ENCODE measurements around the gene TRPV2. TPM values are rescaled to one million over a fixed set of nuclear protein-coding genes. Genes with fewer than 3 reads are reported as not detected.

The TRPV2 gene
- total RNA-seq, 3 donors from 2014 or later: 4.8 to 15.2 (median 13.3) TPM

- H3K4me3 ChIP-seq: no peak overlapping the region
- DNase-seq: peak in 1 of 3 donors; percentile 54
- no peaks in the 10 kb centered on the region for H3K4me1 ChIP-seq (ENCODE audit: low read depth)
- H3K36me3 ChIP-seq (ENCODE audit: low read depth): no peaks in the 10 kb centered on the region
- TF ChIP-seq CTCF (IDR thresholded peaks at IDR 0.05): no peak
- peak; percentile 69 for ATAC-seq
- intact Hi-C loops (cut with DNase I, micrococcal nuclease): no loop called here
- H3K9me3 ChIP-seq: no peaks in the 10 kb centered on the region
Measured at GRCh38 chr17:16425698-16426659, 10.6 kb downstream of the TRPV2 start.

- no peaks in the 10 kb centered on the region for H3K36me3 ChIP-seq (ENCODE audit: low read depth)
- no peaks in the 10 kb centered on the region for H3K4me1 ChIP-seq (ENCODE audit: low read depth)
- DNase-seq: no peak
- intact Hi-C loops (cut with DNase I, micrococcal nuclease): no loop called here
- no peak overlapping the region for H3K4me3 ChIP-seq
- H3K9me3 ChIP-seq: no peaks in the 10 kb centered on the region
- no peak for TF ChIP-seq CTCF (IDR thresholded peaks at IDR 0.05)
- ATAC-seq: no peak
Measured at GRCh38 chr17:16427020-16427419, 11.6 kb downstream of the TRPV2 start.

DNA sequence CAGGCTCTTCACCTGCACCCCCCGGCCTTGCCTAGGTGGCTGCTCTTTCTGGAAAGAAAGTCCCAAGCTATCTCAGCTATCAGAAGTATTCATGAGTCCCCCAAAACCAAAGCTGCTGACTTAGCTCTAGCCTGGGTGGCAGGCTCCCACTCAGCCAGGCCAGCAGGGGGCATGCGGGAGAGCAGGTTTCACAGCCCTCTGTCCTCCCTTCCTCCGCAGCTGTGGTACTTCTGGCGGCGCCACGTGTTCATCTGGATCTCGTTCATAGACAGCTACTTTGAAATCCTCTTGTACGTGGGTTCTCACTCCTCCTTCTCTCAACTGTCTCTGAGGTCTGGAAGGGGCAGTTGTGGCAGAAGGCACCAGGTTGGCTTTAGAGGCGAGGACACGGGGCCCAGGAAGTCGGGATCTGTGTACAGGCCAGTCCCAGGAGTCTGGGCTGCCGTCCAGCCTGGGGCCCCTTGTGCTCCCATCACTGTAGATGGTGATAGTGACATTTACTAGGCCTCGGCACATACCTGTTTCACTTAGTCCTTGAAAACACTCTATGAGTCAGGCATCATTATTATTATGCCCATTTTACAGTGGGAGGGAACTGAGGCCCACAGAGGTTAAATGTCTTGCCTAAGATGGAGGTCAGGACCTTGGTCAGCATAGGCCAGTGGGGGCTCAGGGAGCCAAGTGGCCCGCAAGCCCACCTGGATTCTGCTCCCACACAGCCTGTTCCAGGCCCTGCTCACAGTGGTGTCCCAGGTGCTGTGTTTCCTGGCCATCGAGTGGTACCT, 12.9 kb downstream of the TRPV2 start:
- TF ChIP-seq CTCF (IDR thresholded peaks at IDR 0.05): peak; percentile 71
- Histone ChIP-seq H3K4me3 (no peak overlapping the region), H3K9me3 (no peaks in the 10 kb centered on the region), H3K4me1 (ENCODE audit: low read depth) (no peaks in the 10 kb centered on the region), H3K36me3 (ENCODE audit: low read depth) (no peaks in the 10 kb centered on the region)
- DNase-seq (peak; percentile 65 to 77 (median 67)), ATAC-seq (peak; percentile 87)
- intact Hi-C loops (cut with DNase I, micrococcal nuclease): no loop called here

DNA sequence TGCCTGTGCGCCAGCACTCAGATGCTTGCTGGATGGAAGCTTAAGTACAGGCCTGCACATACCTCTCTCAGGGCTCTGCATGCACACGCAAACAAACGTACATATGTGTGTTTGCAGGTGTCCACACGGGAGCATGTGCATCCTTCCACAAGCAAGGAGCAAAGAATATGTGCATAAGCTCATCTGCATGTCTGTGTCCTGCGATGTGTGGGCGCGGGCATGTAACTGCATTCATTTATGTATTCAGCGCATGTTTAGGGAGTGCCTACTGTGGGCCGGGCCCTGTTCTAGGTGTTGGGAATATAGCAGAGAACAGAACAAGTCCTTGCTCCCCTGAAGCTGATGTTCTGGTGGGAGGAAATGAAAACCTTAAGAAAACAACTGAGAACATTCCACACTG, 13.7 kb downstream of the TRPV2 start:
- no peak for DNase-seq

DNA sequence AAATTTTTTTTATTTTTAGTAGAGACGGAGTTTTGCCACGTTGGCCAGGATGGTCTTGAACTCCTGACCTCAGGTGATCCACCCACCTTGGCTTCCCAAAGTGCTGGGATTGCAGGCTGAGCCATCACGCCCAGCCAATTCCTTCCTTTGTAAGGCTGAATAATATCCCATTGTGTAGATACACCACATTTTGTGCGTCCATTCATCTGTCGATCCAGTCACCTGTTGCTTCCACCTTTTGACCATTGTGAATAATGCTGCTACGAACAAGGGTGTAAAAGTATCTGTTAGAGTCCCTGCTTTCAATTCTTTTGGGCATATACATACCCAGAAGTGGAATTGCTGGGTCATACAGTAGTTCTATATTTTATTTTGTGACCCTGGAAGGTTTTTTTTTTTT, 15.3 kb downstream of the TRPV2 start:
- H3K4me3 ChIP-seq: no peak overlapping the region
- intact Hi-C loops (cut with DNase I, micrococcal nuclease): no loop called here
- no peak for TF ChIP-seq CTCF (IDR thresholded peaks at IDR 0.05)
- H3K4me1 ChIP-seq (ENCODE audit: low read depth): no peaks in the 10 kb centered on the region
- H3K36me3 ChIP-seq (ENCODE audit: low read depth): no peaks in the 10 kb centered on the region
- H3K9me3 ChIP-seq: no peaks in the 10 kb centered on the region
- ATAC-seq (no peak), DNase-seq (no peak)

More for the DNA sequence above, 13.7 kb downstream of the TRPV2 start:
- Histone ChIP-seq H3K4me1 (ENCODE audit: low read depth) (no peaks in the 10 kb centered on the region), H3K4me3 (no peak overlapping the region), H3K9me3 (no peaks in the 10 kb centered on the region), H3K36me3 (ENCODE audit: low read depth) (no peaks in the 10 kb centered on the region)
- no peak for TF ChIP-seq CTCF (IDR thresholded peaks at IDR 0.05)
- no peak for ATAC-seq
- intact Hi-C loops (cut with DNase I, micrococcal nuclease): no loop called here

Data from mucosa of descending colon (tissue), 3 donors.